Hepatocyte (in vitro differentiated cells): ENCODE results near the gene POLE2.

Source experiments
- CTCF ChIP-seq: fragments of 200-600 bp; sonication (generic); IDR thresholded peaks from 2 replicates; pipeline ENCODE4 v1.5.1; 2016; ENCODE audit warnings: antibody characterized with exemption, mild to moderate bottlenecking; ENCODE audit not compliant: poor library complexity
- EZH2phosphoT487 ChIP-seq: fragments of 200-600 bp; sonication (generic); IDR thresholded peaks from one replicate; pipeline ENCODE4 v1.6.1; 2018; ENCODE audit warnings: antibody characterized with exemption, mild to moderate bottlenecking, low read depth, moderate library complexity; ENCODE audit not compliant: unreplicated experiment, severe bottlenecking

DNA sequence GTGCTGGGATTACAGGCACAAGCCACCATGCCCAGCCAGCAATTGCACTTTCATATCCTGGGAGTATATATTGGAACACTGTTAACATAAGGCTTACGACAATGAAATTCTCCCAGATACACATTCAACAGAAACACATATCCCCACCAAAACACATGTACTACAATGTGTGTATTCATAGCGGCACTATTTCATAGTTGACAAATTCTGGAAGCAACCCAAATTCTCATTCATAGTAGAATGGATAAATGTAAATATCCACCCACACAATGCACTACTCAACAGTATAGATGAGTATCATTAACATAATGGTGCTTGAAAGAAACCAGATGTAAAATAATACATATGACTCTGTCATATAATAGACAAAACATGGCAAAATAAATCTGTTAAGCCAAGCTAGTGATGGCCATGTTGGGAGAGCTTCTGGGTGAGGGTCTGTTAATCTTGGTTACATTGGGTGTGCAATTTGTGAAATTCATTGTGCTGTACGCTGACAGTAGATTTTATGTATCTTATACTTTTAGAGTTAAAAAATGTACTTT, 50.4 kb downstream of the POLE2 start:
- TF ChIP-seq EZH2phosphoT487 (no peak), CTCF (no peak)
